HG02943 (cell line): ENCODE measurements around the gene DNAH1.

Experiments
- ATAC-seq: cut with Tn5 transposase; IDR thresholded peaks from one replicate; pipeline ENCODE4 v1.9.1; 2021; ENCODE audit warnings: mild to moderate bottlenecking, low read depth, moderate library complexity; ENCODE audit not compliant: unreplicated experiment

The DNAH1 gene

DNA sequence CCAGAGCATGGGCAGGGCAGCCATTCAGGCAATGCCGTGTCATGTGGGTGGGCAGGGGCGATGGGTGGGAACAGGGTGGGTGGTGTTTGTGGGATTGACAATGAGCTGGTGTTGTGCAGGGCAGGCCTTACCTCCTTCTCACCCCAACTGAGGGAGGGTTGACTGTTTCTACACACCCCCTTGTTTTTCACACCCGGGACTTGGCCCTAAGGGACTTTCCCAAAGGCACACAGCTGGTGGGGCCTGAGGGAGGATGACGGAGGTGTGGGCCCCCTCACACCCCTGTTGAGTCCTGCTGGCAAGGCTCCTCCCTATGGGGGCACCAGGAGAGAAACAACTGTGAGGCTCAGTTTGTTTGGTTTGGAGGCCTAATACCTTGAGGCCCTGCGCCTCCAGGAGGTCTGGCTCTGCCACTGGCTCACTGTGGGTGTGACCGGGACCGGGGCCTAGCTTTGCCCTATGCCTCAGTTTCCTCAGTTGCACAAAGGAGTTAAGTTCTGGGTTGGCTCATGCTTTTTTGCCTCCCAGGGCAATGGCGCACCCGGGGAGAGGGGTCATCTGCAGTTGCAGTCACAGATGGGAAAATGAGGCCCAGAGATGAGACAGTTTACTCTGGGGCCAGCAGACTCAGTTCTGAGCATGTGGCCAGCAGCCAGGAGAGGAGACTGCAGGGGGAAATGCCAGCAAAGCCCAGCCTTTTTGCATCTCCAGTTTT, 5.1 kb upstream of the DNAH1 start:
- peak; percentile 52 for ATAC-seq

DNA sequence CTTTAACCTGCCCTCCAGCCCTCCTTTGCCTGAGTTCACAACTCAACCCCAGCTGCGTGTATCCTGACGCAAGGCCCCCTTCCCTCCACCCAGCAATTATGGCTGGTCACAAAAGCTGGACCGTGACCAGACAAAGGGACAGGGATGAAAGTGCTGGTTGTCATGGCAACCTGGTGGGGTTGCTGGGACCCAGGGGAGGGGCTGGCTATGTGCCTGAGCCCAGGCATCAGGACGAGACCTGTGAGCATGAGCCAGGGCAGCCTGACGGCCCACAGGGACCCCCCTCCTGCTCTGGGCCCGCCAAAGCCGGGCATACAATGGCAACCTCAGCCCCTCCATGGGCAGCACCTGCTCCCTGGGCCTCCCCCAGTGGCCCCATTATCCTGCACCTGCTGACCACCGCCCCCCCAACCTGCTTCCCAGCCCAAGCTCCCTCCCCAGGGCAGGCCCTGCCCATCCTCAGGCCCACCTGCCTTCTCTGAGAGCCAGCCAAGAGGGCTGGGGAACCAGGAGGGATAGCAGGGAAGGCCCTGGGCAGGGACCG, 4.5 kb upstream of the DNAH1 start:
- no peak for ATAC-seq

GRCh38 chr3:52313188-52313773, 2.8 kb upstream of the DNAH1 start:
- ATAC-seq: no peak

DNA sequence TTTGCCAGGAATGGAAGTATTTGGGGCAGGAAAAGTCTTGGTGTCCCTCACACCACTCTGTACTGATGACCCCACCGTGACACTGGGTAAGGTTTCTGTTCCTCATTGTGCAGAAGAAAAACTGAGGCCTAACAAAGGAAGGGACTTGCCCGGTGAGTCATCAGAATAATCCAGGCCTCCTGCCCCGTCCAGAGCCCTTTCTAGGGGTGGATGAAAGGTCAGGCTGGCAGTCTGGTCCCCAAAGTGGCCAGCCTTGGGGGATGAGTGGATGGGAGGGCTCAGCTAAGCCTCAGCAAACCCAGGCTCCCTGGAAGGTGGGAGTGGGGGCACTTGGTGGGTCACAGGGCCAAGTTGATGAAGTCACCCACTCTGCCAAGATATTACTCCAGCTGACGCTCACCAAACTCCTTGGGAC, 2.3 kb upstream of the DNAH1 start:
- peak; percentile 78 for ATAC-seq

DNA sequence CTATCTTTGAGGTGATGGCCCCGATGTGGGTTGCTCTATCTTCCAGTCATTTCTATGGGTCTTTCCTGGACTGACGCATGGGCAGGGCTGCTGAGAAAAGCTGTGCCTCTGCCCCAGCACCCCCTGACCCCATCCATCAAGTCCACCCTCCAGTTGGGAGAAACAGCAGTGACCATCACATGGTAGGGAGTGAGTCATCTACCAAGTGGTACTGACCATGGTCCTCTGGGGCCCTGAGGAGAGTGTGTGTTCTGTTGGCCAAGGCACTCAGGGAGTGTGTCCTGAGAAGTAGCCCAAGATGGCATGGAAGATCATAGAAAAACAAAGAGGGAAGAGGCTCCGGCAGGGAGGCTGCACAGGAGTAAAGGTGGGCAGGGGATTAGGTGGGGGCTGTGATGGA, 1.6 kb upstream of the DNAH1 start:
- ATAC-seq: no peak

GRCh38 chr3:52315006-52315405, 1.1 kb upstream of the DNAH1 start:
- ATAC-seq: no peak

GRCh38 chr3:52317208-52318000, 1.3 kb downstream of the DNAH1 start:
- ATAC-seq: no peak

GRCh38 chr3:52318186-52318816, 2.2 kb downstream of the DNAH1 start:
- ATAC-seq: no peak

GRCh38 chr3:52319921-52320595, 3.9 kb downstream of the DNAH1 start:
- no peak for ATAC-seq

DNA sequence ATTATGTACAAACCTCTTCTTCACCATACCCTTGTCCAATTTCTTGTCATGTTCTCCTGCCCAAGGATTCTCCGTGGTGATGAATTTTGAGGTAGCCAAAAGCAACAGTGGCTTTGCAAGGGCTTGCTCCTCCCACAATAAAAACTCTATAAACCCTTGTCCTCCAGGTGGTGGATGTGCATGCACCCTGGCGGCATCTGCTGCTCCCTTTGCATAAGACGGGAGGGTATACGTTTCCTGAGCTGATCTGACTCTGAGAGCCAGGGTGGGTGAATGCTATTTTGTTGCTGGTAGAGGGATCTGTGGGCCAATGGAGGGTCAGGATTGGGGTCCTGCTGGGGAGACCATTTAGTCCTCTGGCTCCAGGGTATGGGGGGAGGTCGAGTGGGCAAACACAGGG, 5.4 kb downstream of the DNAH1 start:
- ATAC-seq: no peak

DNA sequence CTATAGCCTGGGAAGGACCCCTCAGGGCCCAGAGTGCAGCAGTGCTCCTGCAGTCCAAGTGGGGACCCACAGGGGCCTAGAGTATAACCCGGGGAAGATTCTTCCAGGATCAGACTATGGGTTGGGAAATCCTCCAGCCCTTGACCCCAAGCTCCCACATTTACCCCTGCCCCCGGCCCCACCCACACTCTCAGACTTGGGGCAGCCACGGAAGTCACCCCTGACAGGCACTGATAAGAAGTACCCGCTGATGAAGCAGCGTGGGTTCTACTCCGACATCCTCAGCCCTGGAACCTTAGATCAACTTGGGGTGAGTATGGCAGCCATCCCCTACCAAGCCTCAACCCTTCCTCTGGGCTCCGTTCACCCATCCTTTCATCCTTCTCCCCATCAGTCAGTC, 6.3 kb downstream of the DNAH1 start:
- no peak for ATAC-seq

- no peak for ATAC-seq
Observed at GRCh38 chr3:52323526-52324295, 7.6 kb downstream of the DNAH1 start.

DNA sequence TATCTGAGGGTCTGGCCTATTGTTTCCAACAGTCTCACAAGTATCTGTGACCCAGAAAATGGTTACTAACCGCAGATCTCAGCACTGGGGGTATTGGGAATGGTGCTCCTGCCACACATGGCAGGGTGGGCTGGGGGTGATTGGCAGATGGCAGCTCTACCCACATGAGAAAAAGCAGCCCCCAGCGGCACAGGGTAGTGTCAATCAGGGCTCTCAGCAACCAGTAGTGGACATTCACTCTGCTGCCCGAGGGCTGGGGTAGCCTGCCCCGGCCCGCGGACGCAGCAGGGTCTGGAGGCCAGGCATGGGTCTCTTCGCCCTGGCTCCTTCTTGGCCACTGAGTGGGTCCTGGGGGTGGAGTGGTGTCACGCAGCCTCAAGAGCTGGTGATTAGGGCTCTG, 8.6 kb downstream of the DNAH1 start:
- ATAC-seq: no peak

DNA sequence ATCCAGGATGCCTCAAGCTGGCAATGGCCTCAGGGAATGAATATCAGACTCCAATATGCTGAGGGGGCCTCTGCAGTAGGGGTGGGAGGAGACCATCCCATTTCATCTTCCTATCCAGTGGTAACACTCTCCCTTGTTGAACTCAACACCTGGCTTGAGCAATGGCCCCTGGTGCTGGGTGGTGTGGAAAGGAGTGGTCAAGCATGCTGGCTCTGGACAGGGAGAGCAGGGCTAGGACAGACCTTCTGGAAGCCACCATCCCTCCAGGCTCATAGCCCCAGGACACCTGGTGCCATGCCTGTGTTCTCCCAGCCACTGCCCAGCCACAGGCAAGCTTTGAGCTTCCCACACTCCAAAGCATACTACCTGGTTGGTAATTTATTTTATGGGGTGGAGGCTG, 9.6 kb downstream of the DNAH1 start:
- ATAC-seq: no peak

DNA sequence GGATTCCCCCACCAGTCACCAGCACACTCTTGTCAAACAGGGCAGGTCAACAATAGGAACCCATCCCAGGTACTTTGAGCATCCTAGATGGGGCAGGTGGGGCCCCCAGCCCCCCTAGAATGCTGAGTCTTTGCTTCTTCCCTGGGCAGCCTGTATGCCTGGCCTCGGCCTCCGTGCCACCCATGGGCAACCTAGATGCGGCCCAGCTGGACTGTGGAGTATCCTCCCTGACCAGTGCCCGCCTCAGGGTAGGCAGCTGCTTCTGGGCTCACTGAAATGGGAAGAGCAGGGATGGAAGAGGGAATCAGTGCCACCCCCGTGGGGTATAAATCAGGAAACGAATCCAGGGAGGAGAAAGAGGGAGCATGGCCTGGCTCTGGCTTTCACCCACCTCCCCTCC, 10.9 kb downstream of the DNAH1 start:
- ATAC-seq: no peak

GRCh38 chr3:52327486-52328290, 11.6 kb downstream of the DNAH1 start:
- no peak for ATAC-seq

GRCh38 chr3:52328536-52329080, 12.5 kb downstream of the DNAH1 start:
- ATAC-seq: no peak

DNA sequence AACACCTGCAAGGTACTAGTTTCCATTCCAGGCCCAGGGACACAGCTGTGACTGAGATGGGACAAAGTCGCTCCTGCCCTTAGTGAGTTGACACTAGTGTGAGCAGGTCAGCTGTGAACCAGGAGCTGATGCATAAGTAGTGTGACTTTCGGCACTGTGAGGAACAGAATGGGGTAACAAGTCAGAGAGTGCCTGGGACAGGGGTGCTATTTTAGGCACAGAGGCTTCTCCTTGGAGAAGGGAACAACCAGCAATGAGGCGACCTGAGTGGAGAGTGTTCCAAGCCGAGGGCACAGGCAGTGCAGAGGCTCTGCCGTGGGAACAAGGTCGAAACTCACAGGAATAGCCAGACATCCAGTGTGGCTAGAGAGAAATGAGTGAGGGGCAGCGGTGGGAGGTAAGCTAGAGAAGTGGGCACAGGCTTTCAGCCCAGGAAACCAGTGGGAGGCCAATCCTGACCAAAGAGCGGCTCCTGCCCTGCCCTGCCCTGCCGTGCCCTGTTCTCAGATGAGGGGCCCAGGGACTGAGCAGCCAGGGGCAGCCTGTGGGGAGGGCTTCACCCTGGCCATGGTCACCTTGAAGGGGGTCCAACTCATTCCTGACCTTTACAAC, 14.2 kb downstream of the DNAH1 start:
- ATAC-seq: no peak
